ENCODE data around the gene KIF5C. TPM values are rescaled to one million over a fixed set of nuclear protein-coding genes. Genes with fewer than 3 reads are reported as not detected.

The KIF5C gene
- total RNA-seq, 1 donor from 2014 or later = 63.1 TPM

GRCh38 chr2:148877403-148877740 lies 2.3 kb downstream of the KIF5C start:
- H4K20me1 ChIP-seq (ENCODE audit: low read depth) = peaks cover 25% of the 10 kb centered on the region
- Mint-ChIP-seq H3K27me3 (ENCODE audit: insufficient read depth, low read depth) (peaks cover 2% of the 10 kb centered on the region), H3K4me1 (peaks cover 14% of the 10 kb centered on the region), H3K27ac (no peak overlapping the region), H3K36me3 (peaks cover 18% of the 10 kb centered on the region), H3K4me3 (peak overlapping the region; percentile 95), H3K9me3 (peaks cover 12% of the 10 kb centered on the region)
- peaks cover 4% of the 10 kb centered on the region for H3K9me3 ChIP-seq (ENCODE audit: low read depth)
- H3F3A ChIP-seq (ENCODE audit: low read depth) = peaks cover 24% of the 10 kb centered on the region
- TF ChIP-seq EZH2 (IDR thresholded peaks at IDR 0.05) = no peak
- no peak for TF ChIP-seq CTCF (IDR thresholded peaks at IDR 0.05)
- TF ChIP-seq EZH2phosphoT487 (IDR thresholded peaks at IDR 0.05) = no peak
- no peaks in the 10 kb centered on the region for H3K27me3 ChIP-seq
- H3K4me1 ChIP-seq = peaks cover 15% of the 10 kb centered on the region
- H3K4me2 ChIP-seq = peak overlapping the region; percentile 89
- DNase-seq (ENCODE audit: low spot score) = no peak
- H3K9ac ChIP-seq = no peak overlapping the region
- H3K4me3 ChIP-seq = peak overlapping the region; percentile 69
- H3K36me3 ChIP-seq = no peaks in the 10 kb centered on the region
- H3K27ac ChIP-seq = no peak overlapping the region
- no peak overlapping the region for H2AFZ ChIP-seq (replicated peaks)
- H3K79me2 ChIP-seq (ENCODE audit: low read depth) = peaks cover 8% of the 10 kb centered on the region

GRCh38 chr2:148880636-148881035 lies 5.6 kb downstream of the KIF5C start:
- no peak for DNase-seq (ENCODE audit: low spot score)
- Histone ChIP-seq H3K27ac (no peak overlapping the region), H3K9ac (no peak overlapping the region), H3K9me3 (ENCODE audit: low read depth) (peaks cover 4% of the 10 kb centered on the region), H3K36me3 (no peaks in the 10 kb centered on the region), H3K4me2 (no peak overlapping the region), H3K79me2 (ENCODE audit: low read depth) (peaks cover 30% of the 10 kb centered on the region), H3K27me3 (no peaks in the 10 kb centered on the region), H3K4me3 (no peak overlapping the region), H4K20me1 (ENCODE audit: low read depth) (peaks cover 47% of the 10 kb centered on the region), H3F3A (ENCODE audit: low read depth) (peaks cover 21% of the 10 kb centered on the region), H2AFZ (replicated peaks) (no peak overlapping the region), H3K4me1 (peaks cover 7% of the 10 kb centered on the region)
- Mint-ChIP-seq H3K27ac (no peak overlapping the region), H3K27me3 (ENCODE audit: insufficient read depth, low read depth) (peaks cover 2% of the 10 kb centered on the region), H3K9me3 (peaks cover 16% of the 10 kb centered on the region), H3K4me1 (peaks cover 19% of the 10 kb centered on the region), H3K36me3 (peaks cover 25% of the 10 kb centered on the region), H3K4me3 (no peak overlapping the region)
- TF ChIP-seq EZH2phosphoT487 (IDR thresholded peaks at IDR 0.05) = no peak

DNA sequence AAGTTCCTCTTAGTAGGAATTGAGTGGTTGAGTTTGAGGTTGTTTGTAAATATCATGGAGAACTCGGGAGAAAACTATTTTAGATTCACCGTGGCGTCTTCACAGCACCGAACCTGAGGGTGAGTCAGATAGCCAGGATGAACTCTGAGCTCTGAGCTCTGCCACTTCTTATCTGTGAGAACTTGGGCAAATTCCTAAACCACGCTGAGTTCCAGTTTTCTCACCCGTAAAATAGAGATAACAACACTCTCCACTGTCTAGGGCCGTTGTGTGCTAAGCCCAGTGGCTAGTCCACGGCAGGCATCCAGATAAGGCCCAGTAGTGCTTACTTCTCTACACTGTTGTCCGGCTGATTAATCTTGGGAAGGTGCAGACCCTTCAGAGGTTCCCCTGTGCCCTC lies 7.0 kb downstream of the KIF5C start:
- Histone ChIP-seq H3K27me3 (no peaks in the 10 kb centered on the region), H3K9ac (no peak overlapping the region), H3K4me1 (peaks cover 8% of the 10 kb centered on the region), H3K79me2 (ENCODE audit: low read depth) (peaks cover 37% of the 10 kb centered on the region), H2AFZ (replicated peaks) (no peak overlapping the region), H3K9me3 (ENCODE audit: low read depth) (peaks cover 4% of the 10 kb centered on the region), H3F3A (ENCODE audit: low read depth) (peaks cover 10% of the 10 kb centered on the region), H3K4me3 (no peak overlapping the region), H3K27ac (no peak overlapping the region), H3K36me3 (no peaks in the 10 kb centered on the region), H3K4me2 (no peak overlapping the region), H4K20me1 (ENCODE audit: low read depth) (peaks cover 59% of the 10 kb centered on the region)
- H3K4me3 Mint-ChIP-seq = no peak overlapping the region
- peaks cover 25% of the 10 kb centered on the region for H3K4me1 Mint-ChIP-seq
- peaks cover 25% of the 10 kb centered on the region for H3K36me3 Mint-ChIP-seq
- H3K27ac Mint-ChIP-seq = no peak overlapping the region
- TF ChIP-seq EZH2phosphoT487 (IDR thresholded peaks at IDR 0.05) (no peak), EZH2 (IDR thresholded peaks at IDR 0.05) (no peak)
- H3K27me3 Mint-ChIP-seq (ENCODE audit: insufficient read depth, low read depth) = peaks cover 2% of the 10 kb centered on the region
- H3K9me3 Mint-ChIP-seq = peaks cover 16% of the 10 kb centered on the region
- no peak for DNase-seq (ENCODE audit: low spot score)

- H3K4me3 ChIP-seq = no peak overlapping the region
- H3F3A ChIP-seq (ENCODE audit: low read depth) = peaks cover 19% of the 10 kb centered on the region
- Mint-ChIP-seq H3K36me3 (peaks cover 15% of the 10 kb centered on the region), H3K27ac (no peak overlapping the region), H3K4me1 (peaks cover 34% of the 10 kb centered on the region), H3K4me3 (no peak overlapping the region), H3K27me3 (ENCODE audit: insufficient read depth, low read depth) (no peaks in the 10 kb centered on the region), H3K9me3 (peaks cover 17% of the 10 kb centered on the region)
- H3K4me1 ChIP-seq = peaks cover 25% of the 10 kb centered on the region
- peaks cover 4% of the 10 kb centered on the region for H3K9me3 ChIP-seq (ENCODE audit: low read depth)
- H3K9ac ChIP-seq = no peak overlapping the region
- no peak for DNase-seq (ENCODE audit: low spot score)
- peaks cover 61% of the 10 kb centered on the region for H4K20me1 ChIP-seq (ENCODE audit: low read depth)
- TF ChIP-seq EZH2phosphoT487 (IDR thresholded peaks at IDR 0.05) (no peak), CTCF (IDR thresholded peaks at IDR 0.05) (no peak), EZH2 (IDR thresholded peaks at IDR 0.05) (no peak)
- H3K36me3 ChIP-seq = no peaks in the 10 kb centered on the region
- no peak overlapping the region for H2AFZ ChIP-seq (replicated peaks)
- no peak overlapping the region for H3K4me2 ChIP-seq
- H3K79me2 ChIP-seq (ENCODE audit: low read depth) = peaks cover 68% of the 10 kb centered on the region
- no peaks in the 10 kb centered on the region for H3K27me3 ChIP-seq
- no peak overlapping the region for H3K27ac ChIP-seq
These were observed 10.2 kb downstream of the KIF5C start for GRCh38 chr2:148885209-148885608.
